Right cardiac atrium (tissue), 5 donors: ENCODE measurements around the gene MDK. TPM values are rescaled to one million over a fixed set of nuclear protein-coding genes. Genes with fewer than 3 reads are reported as not detected.

Experiments used
- ATAC-seq, 2 donors: fragments of 200-7000 bp; cut with Tn5 transposase; one replicate each; pipeline versions ENCODE4 v1.8.0 to v1.9.1; 2020; ENCODE audit warnings: moderate library complexity in 2 of 2, mild to moderate bottlenecking in 1 of 2
- DNase-seq, 3 donors: peaks; one replicate each; pipeline ENCODE4 v3.0.0-alpha.2; 2020
- H3K27ac ChIP-seq: one replicate; pipeline ENCODE4 v1.5.1; 2013; ENCODE audit warnings: mild to moderate bottlenecking, low read length, control low read depth, moderate library complexity
- H3K27me3 ChIP-seq: one replicate; pipeline ENCODE4 v1.6.1; 2013; ENCODE audit not compliant: control insufficient read depth, insufficient read depth
- H3K4me1 ChIP-seq: one replicate; pipeline ENCODE4 v1.6.1; 2013; ENCODE audit warnings: low read length; ENCODE audit not compliant: control insufficient read depth, insufficient read depth
- H3K4me3 ChIP-seq: one replicate; pipeline ENCODE4 v1.5.1; 2013; ENCODE audit warnings: low read length, control low read depth
- H3K9me3 ChIP-seq: one replicate; pipeline ENCODE4 v1.6.1; 2013; ENCODE audit warnings: low read length; ENCODE audit not compliant: control insufficient read depth
- WGBS: extraction: QIAGEN DNeasy Blood & Tissue Kit; methylation state at CpG from one replicate; pipeline ENCODE4 v1.1.7; 2013; 5-methylcytosine and 5-hydroxymethylcytosine counted together
- intact Hi-C, 4 donors: fragments of 100-400 bp; cut with DNase I; formaldehyde crosslinking; loops; one replicate each; pipeline versions ENCODE4 v1.11.0 to v1.14.0; 2022 to 2023
- polyA plus RNA-seq: library from polyadenylated mRNA; stranded (reverse); fragments of 200-250 nt; gene quantifications from one replicate; pipeline ENCODE4 v1.2.3, GENCODE V29; 2013
- total RNA-seq, 4 donors: library from RNA; stranded (reverse); fragmentation: NEBNext Ultra II Directional; extraction: Animal tissue kit (Norgen Biotek cat#: 25700); gene quantifications; one replicate each; pipeline ENCODE4 v1.2.1, GENCODE V29; 2021
- donor health status: healthy with polysubstance abuse.
- donor health status: DM: no; HTN: yes; CAD: no.
- donor health status: DM: no; HTN: no; CAD: no.
- donor health status: DM: no; HTN: yes; CAD: no; lungs with severe emphysema.
- donor health status: DM: yes; HTN: yes; CAD: no.

MDK gene
- total and polyA plus RNA-seq, 5 donors = 9.9 to 18.8 (median 10.6) TPM

- DNase-seq (peak in 1 of 3 donors; percentile 76), ATAC-seq (no peak)
- Histone ChIP-seq H3K27ac (peak overlapping the region; percentile 5), H3K27me3 (no peaks in the 10 kb centered on the region), H3K4me1 (peaks cover 23% of the 10 kb centered on the region), H3K4me3 (peak overlapping the region; percentile 75), H3K9me3 (no peaks in the 10 kb centered on the region)
- 48% methylated on average over 18 of the region's 18 CpGs for WGBS
- intact Hi-C loops = no loop called here
Observed at GRCh38 chr11:46348566-46349401, 32.7 kb upstream of the MDK start.

- peak overlapping the region; percentile 81 for H3K27ac ChIP-seq
- H3K9me3 ChIP-seq = no peaks in the 10 kb centered on the region
- intact Hi-C loops = no loop called here
- DNase-seq (no peak), ATAC-seq (no peak)
- no peak overlapping the region for H3K4me3 ChIP-seq
- 40% methylated on average over 3 of the region's 3 CpGs for WGBS
- no peaks in the 10 kb centered on the region for H3K27me3 ChIP-seq
- peaks cover 23% of the 10 kb centered on the region for H3K4me1 ChIP-seq
Observed at GRCh38 chr11:46350695-46351094, 30.8 kb upstream of the MDK start.

GRCh38 chr11:46351148-46351547, 30.3 kb upstream of the MDK start:
- ATAC-seq (no peak), DNase-seq (peak in 2 of 3 donors; percentile 22 to 38)
- Histone ChIP-seq H3K27me3 (no peaks in the 10 kb centered on the region), H3K27ac (peak overlapping the region; percentile 81), H3K4me3 (no peak overlapping the region), H3K9me3 (no peaks in the 10 kb centered on the region), H3K4me1 (peaks cover 23% of the 10 kb centered on the region)
- WGBS = 76% methylated on average over 8 of the region's 8 CpGs
- intact Hi-C loops = no loop called here

- peaks cover 23% of the 10 kb centered on the region for H3K4me1 ChIP-seq
- H3K9me3 ChIP-seq = no peaks in the 10 kb centered on the region
- peak overlapping the region; percentile 81 for H3K27ac ChIP-seq
- WGBS = 42% methylated on average over 5 of the region's 5 CpGs
- DNase-seq (peak in 1 of 3 donors; percentile 29), ATAC-seq (peak in 1 of 2 donors; percentile 5)
- H3K4me3 ChIP-seq = no peak overlapping the region
- intact Hi-C loops = no loop called here
- H3K27me3 ChIP-seq = no peaks in the 10 kb centered on the region
Observed at GRCh38 chr11:46351606-46352005, 29.9 kb upstream of the MDK start.

- no peaks in the 10 kb centered on the region for H3K27me3 ChIP-seq
- 45% methylated on average over 33 of the region's 33 CpGs for WGBS
- no peak overlapping the region for H3K4me3 ChIP-seq
- intact Hi-C loops = no loop called here
- DNase-seq = peak; percentile 63 to 83 (median 74)
- no peaks in the 10 kb centered on the region for H3K9me3 ChIP-seq
- peak overlapping the region; percentile 81 for H3K27ac ChIP-seq
- peaks cover 20% of the 10 kb centered on the region for H3K4me1 ChIP-seq
- ATAC-seq = peak; percentile 2 to 34
Observed at GRCh38 chr11:46352063-46352841, 29.2 kb upstream of the MDK start.

- Histone ChIP-seq H3K27me3 (no peaks in the 10 kb centered on the region), H3K4me3 (no peak overlapping the region), H3K27ac (no peak overlapping the region), H3K4me1 (peaks cover 15% of the 10 kb centered on the region), H3K9me3 (no peaks in the 10 kb centered on the region)
- 23% methylated on average over 9 of the region's 9 CpGs for WGBS
- ATAC-seq (no peak), DNase-seq (peak in 1 of 3 donors; percentile 40)
- intact Hi-C loops = no loop called here
Observed at GRCh38 chr11:46353698-46354097, 27.8 kb upstream of the MDK start.

GRCh38 chr11:46356924-46357482, 24.5 kb upstream of the MDK start:
- intact Hi-C loops = no loop called here
- H3K4me1 ChIP-seq = peaks cover 5% of the 10 kb centered on the region
- WGBS = 88% methylated on average over 7 of the region's 7 CpGs

GRCh38 chr11:46357483-46357936, 24.0 kb upstream of the MDK start:
- no peak overlapping the region for H3K27ac ChIP-seq
- intact Hi-C loops = no loop called here
- ATAC-seq = no peak

More at GRCh38 chr11:46356924-46357482, 24.5 kb upstream of the MDK start:
- Histone ChIP-seq H3K27me3 (no peaks in the 10 kb centered on the region), H3K27ac (no peak overlapping the region), H3K4me3 (no peak overlapping the region), H3K9me3 (no peaks in the 10 kb centered on the region)
- DNase-seq (peak in 2 of 3 donors; percentile 17 to 30), ATAC-seq (no peak)

GRCh38 chr11:46359953-46360352, 21.5 kb upstream of the MDK start:
- no peaks in the 10 kb centered on the region for H3K9me3 ChIP-seq
- H3K27ac ChIP-seq = no peak overlapping the region

More at GRCh38 chr11:46357483-46357936, 24.0 kb upstream of the MDK start:
- 75% methylated on average over 11 of the region's 11 CpGs for WGBS
- H3K9me3 ChIP-seq = no peaks in the 10 kb centered on the region
- H3K27me3 ChIP-seq = no peaks in the 10 kb centered on the region
- peaks cover 4% of the 10 kb centered on the region for H3K4me1 ChIP-seq
- peak in 2 of 3 donors; percentile 17 to 49 for DNase-seq
- H3K4me3 ChIP-seq = no peak overlapping the region

GRCh38 chr11:46360878-46361277, 20.6 kb upstream of the MDK start:
- Histone ChIP-seq H3K9me3 (no peaks in the 10 kb centered on the region), H3K4me3 (no peak overlapping the region), H3K27me3 (no peaks in the 10 kb centered on the region), H3K4me1 (peaks cover 10% of the 10 kb centered on the region), H3K27ac (peak overlapping the region; percentile 83)
- DNase-seq = peak in 2 of 3 donors; percentile 12 to 46
- 39% methylated on average over 7 of the region's 7 CpGs for WGBS
- ATAC-seq = no peak
- intact Hi-C loops = no loop called here

More at GRCh38 chr11:46359953-46360352, 21.5 kb upstream of the MDK start:
- Histone ChIP-seq H3K27me3 (no peaks in the 10 kb centered on the region), H3K4me3 (no peak overlapping the region), H3K4me1 (peaks cover 9% of the 10 kb centered on the region)
- intact Hi-C loops = no loop called here
- DNase-seq = no peak
- WGBS = 77% methylated on average over 1 of the region's 1 CpG
- no peak for ATAC-seq
